ENCODE measurements around the gene MMP3.

The MMP3 gene

DNA sequence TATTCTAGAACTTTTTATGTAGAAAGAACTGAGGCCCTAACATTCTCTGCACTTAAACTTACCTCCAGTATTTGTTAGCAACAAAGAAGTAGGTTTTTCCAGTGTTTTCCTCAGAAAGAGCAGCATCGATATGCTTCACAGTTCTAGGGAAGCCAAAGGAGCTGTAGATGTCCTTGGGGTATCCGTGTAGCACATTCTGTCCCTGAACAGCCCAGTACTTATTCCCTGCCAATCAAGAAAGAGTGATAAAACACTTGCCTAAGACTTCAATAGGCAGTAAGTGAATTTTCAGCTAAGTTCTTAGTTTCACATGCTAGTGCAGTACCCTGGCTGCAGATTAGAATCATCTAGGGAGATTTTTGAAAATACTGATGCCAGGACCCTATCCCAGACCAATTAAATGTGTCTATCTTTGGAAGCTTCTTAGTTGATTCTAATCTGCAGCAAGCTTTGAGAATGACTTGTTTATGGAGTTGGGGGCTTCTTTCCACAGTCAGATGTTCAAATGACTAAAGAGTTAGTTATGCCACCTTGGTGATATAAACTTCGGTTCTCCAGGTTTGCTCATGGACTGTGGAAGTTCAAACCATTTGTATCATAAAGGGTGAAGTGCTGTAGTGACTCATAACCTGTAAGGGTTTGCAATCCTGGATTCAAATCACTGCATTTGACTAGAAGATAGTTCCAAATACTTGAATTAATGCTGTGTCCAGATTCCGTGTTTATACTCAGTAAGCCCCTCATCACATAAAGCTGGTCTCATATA, 52.0 kb downstream of the MMP3 start:
- DNase-seq (ENCODE audit: low spot score) = no peak

DNA sequence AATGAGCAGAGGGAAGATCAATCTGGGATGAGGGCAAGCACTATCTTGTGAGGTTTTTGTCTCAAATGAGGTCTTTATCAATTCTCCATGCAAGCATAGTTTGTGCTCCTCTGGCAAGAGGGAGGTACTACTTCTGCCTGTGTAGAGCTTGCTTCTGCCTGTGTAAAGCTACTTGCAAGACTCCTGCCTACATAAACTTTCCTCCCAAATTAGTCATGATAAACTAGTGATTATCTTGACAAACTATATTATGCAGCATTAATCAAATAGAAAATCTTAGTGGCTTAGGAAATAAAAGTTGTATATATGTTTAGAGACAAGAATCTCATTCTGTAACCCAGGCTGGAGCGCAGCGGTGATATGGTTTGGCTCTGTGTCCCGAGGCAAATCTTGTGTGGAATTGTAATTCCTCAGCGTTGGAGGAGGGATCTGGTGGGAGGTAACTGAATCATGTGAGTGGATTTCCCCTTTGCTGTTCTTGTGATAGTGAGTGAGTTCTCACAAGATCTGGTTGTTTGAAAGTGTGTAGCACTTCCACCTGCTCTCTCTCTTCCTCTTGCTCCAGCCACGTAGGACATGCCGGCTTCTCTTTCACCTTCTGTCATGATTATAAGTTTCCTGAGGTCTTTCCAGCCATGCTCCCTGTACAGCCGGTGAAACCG, 54.9 kb downstream of the MMP3 start:
- no peak for DNase-seq (ENCODE audit: low spot score)
